Activated gamma-delta T cell (primary cell): Measurements from ENCODE around the gene ACAP1.
A peak's percentile ranks its signal among the peaks of the same experiment; 100 is the strongest.

Experiments
- DNase-seq: peaks from one replicate; lab custom pipeline; 2025; lab: John Stamatoyannopoulos, UW

Gene ACAP1

DNA sequence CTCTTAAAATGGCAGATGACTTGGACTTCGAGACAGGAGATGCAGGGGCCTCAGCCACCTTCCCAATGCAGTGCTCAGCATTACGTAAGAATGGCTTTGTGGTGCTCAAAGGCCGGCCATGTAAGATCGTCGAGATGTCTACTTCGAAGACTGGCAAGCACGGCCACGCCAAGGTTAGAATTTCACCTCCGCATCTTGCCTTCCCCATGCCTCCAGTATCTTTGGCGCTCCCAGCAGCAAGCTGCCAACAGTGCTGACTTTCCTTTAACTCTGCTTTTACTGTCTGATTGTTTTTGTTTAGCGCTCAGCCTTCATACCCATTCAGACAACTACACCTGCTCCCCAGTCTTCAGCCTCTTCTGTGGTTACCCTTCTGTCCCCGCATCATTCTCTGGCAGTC is 26.7 kb upstream of the ACAP1 start:
- no peak for DNase-seq

DNA sequence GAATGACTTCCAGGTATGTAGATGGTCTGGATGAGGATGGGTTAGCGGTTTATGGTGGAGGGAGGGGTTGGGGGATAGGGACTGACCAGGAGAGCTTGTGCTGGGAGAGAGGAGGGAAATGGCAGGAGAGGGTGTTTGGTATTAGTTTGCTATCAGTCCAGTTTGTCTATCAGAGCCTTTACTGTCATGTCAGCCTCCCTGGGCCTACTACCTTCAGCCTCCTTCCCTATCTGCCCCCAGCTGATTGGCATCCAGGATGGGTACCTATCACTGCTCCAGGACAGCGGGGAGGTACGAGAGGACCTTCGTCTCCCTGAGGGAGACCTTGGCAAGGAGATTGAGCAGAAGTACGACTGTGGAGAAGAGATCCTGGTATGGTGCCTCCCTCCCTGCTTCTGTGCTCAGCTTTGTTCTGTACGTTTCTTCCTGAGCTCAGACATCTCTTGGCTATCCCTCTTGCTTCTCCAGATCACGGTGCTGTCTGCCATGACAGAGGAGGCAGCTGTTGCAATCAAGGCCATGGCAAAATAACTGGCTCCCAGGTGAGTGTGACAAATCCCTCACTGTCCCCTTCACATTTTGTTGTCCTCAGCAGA is 25.1 kb upstream of the ACAP1 start:
- DNase-seq, result no peak

GRCh38 chr17:7312432-7313087 is 23.8 kb upstream of the ACAP1 start:
- no peak for DNase-seq

DNA sequence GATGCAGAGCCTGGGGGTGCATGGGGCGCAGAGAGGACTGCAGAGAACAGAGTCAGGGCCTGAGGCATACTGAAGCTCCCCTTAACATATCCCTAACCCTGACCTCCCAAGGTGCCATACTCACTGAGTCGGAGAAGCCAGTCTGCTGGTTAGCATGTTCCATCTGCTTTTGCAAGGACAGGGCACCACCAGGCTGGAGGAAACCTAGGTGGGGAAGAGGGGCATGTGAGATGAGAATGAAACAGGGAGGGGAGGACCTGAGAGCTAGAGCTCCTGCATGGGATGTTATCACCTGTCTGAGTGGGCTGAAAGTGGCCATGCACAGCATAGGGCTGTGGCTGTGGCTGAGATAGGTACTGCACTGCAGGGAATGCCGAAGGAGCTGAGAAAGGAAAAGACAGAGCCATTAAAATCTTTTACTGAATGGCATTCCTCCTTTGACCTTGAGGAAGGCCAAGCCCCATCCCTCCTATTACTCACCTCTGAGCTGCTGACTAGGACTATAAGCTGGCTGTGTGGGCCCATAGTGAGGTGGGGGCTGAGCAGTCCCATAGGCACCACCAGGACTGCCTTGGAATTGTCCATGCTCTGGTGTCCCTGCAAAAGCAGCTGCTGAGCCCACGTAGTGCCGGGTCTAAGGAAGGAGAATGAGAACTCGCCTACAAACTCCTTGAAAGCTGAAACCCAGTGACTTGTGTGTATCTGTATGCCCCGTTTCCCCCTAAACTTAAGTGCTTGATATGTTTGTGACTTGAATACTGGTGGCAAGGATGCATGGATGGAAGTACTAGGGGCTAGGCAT is 23.0 kb upstream of the ACAP1 start:
- DNase-seq, result no peak

DNA sequence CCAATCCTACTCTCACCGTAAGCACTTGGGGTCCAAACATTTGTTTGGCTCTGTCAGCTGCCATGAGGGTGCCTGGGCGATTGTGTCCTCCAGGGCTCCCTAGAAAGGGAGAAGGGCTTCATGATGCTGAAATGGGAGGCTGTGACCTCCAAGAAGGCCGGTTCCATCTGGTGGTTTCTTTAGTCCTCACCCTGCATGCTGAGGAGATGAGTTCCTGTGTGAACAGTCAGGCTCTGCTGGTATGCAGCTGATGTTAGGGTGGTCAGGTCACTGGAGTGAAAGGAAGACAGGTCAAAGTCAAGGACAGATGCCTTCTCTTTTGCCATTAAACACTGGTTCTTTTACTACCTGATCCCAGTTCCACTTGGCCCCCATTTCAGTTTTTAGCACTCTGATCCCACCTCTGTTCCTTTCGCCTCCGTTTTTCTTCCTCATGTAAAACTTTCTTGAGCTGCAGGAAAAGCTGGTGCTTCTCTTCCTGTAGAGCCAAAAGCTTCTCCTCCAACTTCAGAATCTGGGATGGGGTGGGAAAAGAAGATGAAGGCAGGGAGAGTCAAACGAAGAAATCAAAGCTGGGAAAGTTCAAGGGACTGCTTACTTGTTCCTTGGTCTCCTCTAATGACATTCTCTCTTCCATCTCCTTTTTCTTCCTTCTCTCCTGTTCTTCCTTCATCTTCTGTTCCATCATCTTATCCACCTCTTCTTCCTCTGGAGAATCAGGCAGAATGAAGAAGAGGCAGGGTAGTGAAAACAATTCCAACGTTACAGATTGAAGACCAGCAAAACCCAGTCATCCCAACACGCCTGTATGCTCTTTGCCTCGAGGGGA is 22.2 kb upstream of the ACAP1 start:
- no peak for DNase-seq

DNA sequence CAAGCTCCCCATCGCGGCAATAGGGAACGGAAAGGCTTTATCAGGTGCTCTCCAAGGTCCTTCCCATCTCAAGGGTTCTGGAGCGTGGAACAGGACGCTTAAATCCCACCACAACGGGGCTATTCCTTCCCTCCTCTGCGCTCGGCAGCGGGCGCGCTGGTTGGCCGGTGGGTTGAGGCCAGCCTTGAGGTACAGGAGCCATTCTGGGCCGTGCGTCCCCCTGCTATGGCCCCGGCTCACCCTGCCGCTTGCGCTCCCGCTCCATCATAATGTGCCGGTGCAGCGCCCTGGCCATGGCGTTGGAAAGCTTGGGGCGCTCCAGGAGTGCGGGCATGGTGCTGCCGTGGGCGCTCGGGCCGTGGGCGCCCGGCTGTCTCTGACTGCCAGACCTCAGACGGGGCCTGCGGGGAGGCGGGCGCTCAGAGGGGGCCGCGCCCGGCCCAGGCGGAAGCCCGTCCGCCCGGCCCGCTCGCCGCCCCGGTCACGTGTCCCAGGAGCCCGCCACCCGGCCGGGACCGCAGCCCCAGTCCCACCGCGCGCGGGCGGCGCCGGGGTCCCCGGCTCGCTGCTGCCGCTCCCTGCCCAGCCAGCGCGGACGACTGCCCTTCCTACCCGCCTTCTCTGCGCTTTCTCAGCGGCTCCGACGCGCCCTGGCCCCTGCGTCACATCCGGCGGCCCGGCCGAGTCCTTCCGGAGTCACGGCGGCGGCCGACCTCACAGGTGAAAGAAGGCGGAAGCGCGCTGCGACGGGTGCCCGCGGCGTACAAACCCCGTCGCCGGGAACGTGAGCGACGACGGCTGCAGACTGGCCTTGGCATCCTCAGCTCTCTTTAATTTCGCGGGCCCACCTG is 21.4 kb upstream of the ACAP1 start, which contains the start of gene GPS2:
GPS2 (minus strand) TSS at position 642 of the 851 bp plus-strand sequence; CDS start at position 334, 308 bp downstream.
- DNase-seq, result peak; percentile 93

- DNase-seq, result no peak
These were observed 20.6 kb upstream of the ACAP1 start for GRCh38 chr17:7315570-7316235.

- no peak for DNase-seq
These were observed 19.0 kb upstream of the ACAP1 start for GRCh38 chr17:7317161-7317803.

GRCh38 chr17:7318121-7318860 is 18.0 kb upstream of the ACAP1 start:
- DNase-seq, result no peak

DNA sequence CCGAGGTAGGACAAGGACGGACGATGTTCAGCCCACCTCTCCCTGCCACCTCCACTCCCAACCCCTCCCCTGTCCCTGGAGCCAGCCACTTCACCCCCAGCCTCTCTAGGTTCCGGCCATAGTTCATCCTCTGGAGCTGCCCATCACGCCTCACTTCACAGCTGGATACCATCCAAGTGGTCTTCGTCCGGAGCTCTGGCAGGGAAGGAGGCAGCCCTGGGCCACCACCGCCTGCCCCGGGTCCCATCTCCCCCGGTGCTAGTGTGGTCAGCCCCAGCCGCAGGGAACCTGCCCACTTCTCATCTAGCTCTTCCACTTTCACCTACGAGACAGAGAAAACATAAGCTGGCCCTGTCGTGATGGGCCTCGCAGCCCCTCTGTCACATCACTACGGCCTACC is 14.9 kb upstream of the ACAP1 start:
- DNase-seq, result no peak

DNA sequence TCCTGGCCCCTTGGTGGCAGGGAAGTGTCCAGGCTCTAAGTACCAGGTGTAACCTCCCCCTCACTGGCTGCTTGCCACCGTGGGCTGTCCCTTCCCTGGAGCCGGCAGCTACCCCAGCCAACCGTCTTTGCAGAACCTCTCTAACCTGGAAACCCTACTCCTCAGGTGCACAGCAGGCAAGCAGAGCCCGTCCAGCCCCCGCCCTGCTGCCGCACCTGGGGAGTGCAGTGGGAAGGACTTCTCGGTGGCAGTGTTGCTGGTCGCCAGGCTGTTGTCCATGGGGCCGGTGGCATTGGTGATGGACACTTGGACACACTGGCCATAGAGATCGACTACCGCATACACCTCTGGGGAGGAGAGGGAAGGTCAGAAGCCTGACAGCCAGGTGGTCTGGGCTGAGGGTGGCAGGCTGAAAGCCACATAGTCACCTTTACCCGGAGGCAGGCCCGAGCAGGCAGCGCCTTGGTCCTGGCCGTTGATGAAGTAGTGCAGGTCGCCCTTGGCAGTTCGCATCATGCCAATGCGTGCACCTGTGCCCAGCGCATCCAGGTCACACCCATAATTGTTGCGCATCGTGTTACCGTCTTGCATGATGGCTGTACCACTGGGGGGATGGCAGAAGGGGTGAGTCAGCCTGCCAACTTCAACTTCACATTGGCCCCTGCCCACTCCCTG is 13.7 kb upstream of the ACAP1 start:
- no peak for DNase-seq

DNA sequence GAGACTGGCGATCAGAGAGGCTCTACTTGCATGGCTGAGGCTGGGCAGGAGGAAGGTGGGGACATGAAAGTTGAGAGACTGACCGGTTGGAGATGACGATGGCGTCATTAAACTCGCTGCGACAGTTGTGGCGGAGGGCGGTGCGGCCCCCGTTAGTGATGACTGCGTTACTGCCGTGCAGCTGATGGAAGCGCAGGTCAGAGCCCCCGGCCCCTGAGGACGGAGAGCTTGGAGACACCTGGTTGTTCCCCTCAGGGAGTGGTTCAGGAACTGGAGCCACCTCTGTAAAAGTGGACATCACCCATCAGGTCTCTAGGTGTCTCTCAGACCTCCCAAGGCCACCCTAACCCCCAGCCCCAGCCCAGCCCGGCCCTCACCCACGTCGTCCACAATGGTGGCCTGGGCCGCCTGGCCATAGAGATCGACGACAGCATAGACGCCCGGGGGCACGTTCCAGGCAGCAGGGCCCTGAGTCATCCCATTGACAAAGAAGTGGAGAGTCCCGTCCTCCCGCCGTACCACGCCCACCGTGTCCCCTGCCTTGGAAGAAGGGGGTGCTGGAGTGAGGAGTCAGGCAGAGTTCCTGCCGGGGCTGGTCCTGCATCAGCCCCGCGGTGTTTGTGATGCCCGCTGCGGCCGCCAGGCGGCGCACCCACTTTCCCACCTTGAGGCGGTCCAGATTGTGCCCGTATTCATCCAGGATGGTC is 12.4 kb upstream of the ACAP1 start:
- DNase-seq, result peak; percentile 40

- no peak for DNase-seq
These were observed 11.9 kb upstream of the ACAP1 start for GRCh38 chr17:7324438-7324779.

- DNase-seq, result no peak
These were observed 11.2 kb upstream of the ACAP1 start for GRCh38 chr17:7325031-7325528.

DNA sequence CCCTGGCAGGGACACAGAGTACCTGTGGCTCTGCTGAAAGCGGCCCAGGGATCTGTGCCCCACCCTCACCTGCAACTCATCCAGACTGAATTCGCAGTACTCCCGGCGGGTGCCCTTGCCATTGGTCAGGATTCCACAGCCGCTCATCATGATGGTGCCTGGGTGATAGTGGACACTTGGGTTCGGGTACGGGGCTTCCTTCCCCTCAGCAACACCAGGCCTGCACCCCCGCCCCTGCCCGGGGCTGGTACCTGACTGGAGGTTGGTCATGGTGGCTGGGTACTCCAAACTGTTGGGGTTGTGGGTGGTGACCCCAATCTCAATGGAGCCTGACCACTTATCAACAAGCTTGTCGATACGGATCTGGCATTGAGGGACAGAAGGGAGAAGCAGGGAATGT is 10.1 kb upstream of the ACAP1 start:
- DNase-seq, result no peak

DNA sequence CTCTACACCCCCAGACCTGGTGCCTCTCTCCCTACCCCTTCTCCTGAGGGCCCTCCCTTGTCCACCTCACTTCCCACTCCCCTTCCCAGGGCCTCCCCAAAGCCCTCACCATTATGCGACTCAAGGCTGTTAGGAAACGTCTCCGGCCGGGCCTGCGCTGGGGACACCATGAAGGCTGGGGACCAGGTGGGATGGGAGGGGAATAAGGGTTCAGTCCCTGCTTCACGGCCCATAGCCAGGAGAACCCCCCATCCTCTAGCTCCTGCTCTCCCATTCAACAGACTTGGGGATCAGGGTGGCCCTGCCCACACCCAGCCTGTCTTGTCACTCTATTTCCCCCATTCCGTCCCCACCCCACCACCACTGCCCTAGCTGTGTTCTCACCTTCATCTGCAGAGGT is 9.3 kb upstream of the ACAP1 start:
- DNase-seq, result no peak

- no peak for DNase-seq
These were observed 8.8 kb upstream of the ACAP1 start for GRCh38 chr17:7327501-7327900.

GRCh38 chr17:7328009-7328408 is 8.3 kb upstream of the ACAP1 start:
- DNase-seq, result no peak
